ENCODE measurements around the gene CEP63. TPM values are rescaled to one million over a fixed set of nuclear protein-coding genes. Genes with fewer than 3 reads are reported as not detected.

Gene CEP63
- total and polyA plus RNA-seq, 9 donors: 22.3 to 40.1 (median 35.5) TPM

- no peak overlapping the region for H3K27ac ChIP-seq (ENCODE audit: low read length)
- no peaks in the 10 kb centered on the region for H3K9me3 ChIP-seq (replicated peaks; ENCODE audit: control insufficient read depth, low read depth, low read length)
- 93% methylated on average over 2 of the region's 3 CpGs for WGBS (ENCODE audit: insufficient coverage)
- DNase-seq: no peak
- H3K36me3 ChIP-seq (ENCODE audit: control insufficient read depth, insufficient read depth, low read length): peaks cover 47% of the 10 kb centered on the region
- peaks cover 18% of the 10 kb centered on the region for H3K4me1 ChIP-seq (ENCODE audit: control insufficient read depth, insufficient read depth, low read length)
- no peaks in the 10 kb centered on the region for H3K27me3 ChIP-seq (ENCODE audit: control insufficient read depth, insufficient read depth, low read length)
- no peak overlapping the region for H3K4me3 ChIP-seq (ENCODE audit: low read length)
Observed at GRCh38 chr3:134480546-134480945, 5.3 kb upstream of the CEP63 start.

GRCh38 chr3:134481166-134481565 lies 4.7 kb upstream of the CEP63 start:
- peaks cover 18% of the 10 kb centered on the region for H3K4me1 ChIP-seq (ENCODE audit: control insufficient read depth, insufficient read depth, low read length)
- no peak for DNase-seq
- H3K36me3 ChIP-seq (ENCODE audit: control insufficient read depth, insufficient read depth, low read length): peaks cover 47% of the 10 kb centered on the region

GRCh38 chr3:134482622-134483021 lies 3.2 kb upstream of the CEP63 start:
- H3K4me3 ChIP-seq (ENCODE audit: low read length): no peak overlapping the region
- WGBS (ENCODE audit: insufficient coverage): 100% methylated on average over 2 of the region's 3 CpGs
- H3K27ac ChIP-seq (ENCODE audit: low read length): peak overlapping the region; percentile 39
- H3K27me3 ChIP-seq (ENCODE audit: control insufficient read depth, insufficient read depth, low read length): no peaks in the 10 kb centered on the region
- H3K4me1 ChIP-seq (ENCODE audit: control insufficient read depth, insufficient read depth, low read length): peaks cover 18% of the 10 kb centered on the region
- peaks cover 42% of the 10 kb centered on the region for H3K36me3 ChIP-seq (ENCODE audit: control insufficient read depth, insufficient read depth, low read length)
- no peaks in the 10 kb centered on the region for H3K9me3 ChIP-seq (replicated peaks; ENCODE audit: control insufficient read depth, low read depth, low read length)
- no peak for DNase-seq

More at GRCh38 chr3:134481166-134481565, 4.7 kb upstream of the CEP63 start:
- Histone ChIP-seq H3K9me3 (replicated peaks; ENCODE audit: control insufficient read depth, low read depth, low read length) (no peaks in the 10 kb centered on the region), H3K27me3 (ENCODE audit: control insufficient read depth, insufficient read depth, low read length) (no peaks in the 10 kb centered on the region), H3K27ac (ENCODE audit: low read length) (no peak overlapping the region), H3K4me3 (ENCODE audit: low read length) (no peak overlapping the region)
- WGBS (ENCODE audit: insufficient coverage): no CpG with 5 or more reads among the region's 1 CpG

DNA sequence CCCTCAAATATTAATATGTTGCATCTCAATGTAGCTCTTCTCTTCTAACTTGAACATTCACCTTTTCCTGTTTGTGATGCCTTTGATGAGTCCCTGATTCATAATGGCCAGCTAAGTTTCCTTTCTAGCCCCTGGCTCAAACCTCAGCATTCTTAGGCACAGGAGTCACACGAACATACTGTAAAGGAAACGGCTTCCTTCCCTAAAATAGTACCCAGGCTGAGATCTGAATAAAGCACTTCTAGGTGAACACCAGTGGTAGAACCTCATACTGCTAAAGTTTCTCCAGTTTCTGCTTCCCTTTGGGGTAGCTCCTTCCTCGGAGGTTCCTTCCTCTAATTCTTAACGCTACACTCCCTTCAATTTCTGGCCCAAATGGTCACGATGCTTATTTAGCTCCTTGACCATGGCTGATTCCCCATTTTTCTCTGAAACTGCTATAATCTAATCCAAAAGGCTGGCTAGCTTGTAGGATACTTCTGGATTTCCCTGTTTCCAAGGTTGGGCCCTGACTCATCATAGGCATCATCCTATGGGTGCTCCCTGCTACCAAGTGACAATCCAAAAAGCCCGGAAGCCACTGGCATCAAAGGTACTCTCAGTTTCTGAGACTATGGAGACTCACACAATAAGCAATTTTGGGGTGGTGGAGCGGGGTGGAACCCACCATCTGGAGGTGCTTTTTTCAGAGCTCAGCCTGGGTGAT lies 2.5 kb upstream of the CEP63 start:
- WGBS (ENCODE audit: insufficient coverage): 69% methylated on average over 6 of the region's 7 CpGs
- Histone ChIP-seq H3K4me3 (ENCODE audit: low read length) (no peak overlapping the region), H3K4me1 (ENCODE audit: control insufficient read depth, insufficient read depth, low read length) (peaks cover 20% of the 10 kb centered on the region), H3K27ac (ENCODE audit: low read length) (peak overlapping the region; percentile 39), H3K36me3 (ENCODE audit: control insufficient read depth, insufficient read depth, low read length) (peaks cover 38% of the 10 kb centered on the region), H3K27me3 (ENCODE audit: control insufficient read depth, insufficient read depth, low read length) (no peaks in the 10 kb centered on the region), H3K9me3 (replicated peaks; ENCODE audit: control insufficient read depth, low read depth, low read length) (no peaks in the 10 kb centered on the region)
- no peak for DNase-seq

- Histone ChIP-seq H3K4me1 (ENCODE audit: control insufficient read depth, insufficient read depth, low read length) (peaks cover 20% of the 10 kb centered on the region), H3K4me3 (ENCODE audit: low read length) (peak overlapping the region; percentile 91)
Observed at GRCh38 chr3:134485075-134485717, 661 bp upstream of the CEP63 start.

GRCh38 chr3:134486577-134487041 lies 752 bp downstream of the CEP63 start:
- H3K27ac ChIP-seq (ENCODE audit: low read length): peak overlapping the region; percentile 98
- peak; percentile 53 for DNase-seq
- H3K4me1 ChIP-seq (ENCODE audit: control insufficient read depth, insufficient read depth, low read length): peaks cover 20% of the 10 kb centered on the region
- no peaks in the 10 kb centered on the region for H3K27me3 ChIP-seq (ENCODE audit: control insufficient read depth, insufficient read depth, low read length)
- H3K36me3 ChIP-seq (ENCODE audit: control insufficient read depth, insufficient read depth, low read length): peaks cover 15% of the 10 kb centered on the region
- no peaks in the 10 kb centered on the region for H3K9me3 ChIP-seq (replicated peaks; ENCODE audit: control insufficient read depth, low read depth, low read length)
- peak overlapping the region; percentile 91 for H3K4me3 ChIP-seq (ENCODE audit: low read length)
- 0% methylated on average over 13 of the region's 17 CpGs for WGBS (ENCODE audit: insufficient coverage)

More at GRCh38 chr3:134485075-134485717, 661 bp upstream of the CEP63 start:
- Histone ChIP-seq H3K27me3 (ENCODE audit: control insufficient read depth, insufficient read depth, low read length) (no peaks in the 10 kb centered on the region), H3K27ac (ENCODE audit: low read length) (peak overlapping the region; percentile 98), H3K9me3 (replicated peaks; ENCODE audit: control insufficient read depth, low read depth, low read length) (no peaks in the 10 kb centered on the region), H3K36me3 (ENCODE audit: control insufficient read depth, insufficient read depth, low read length) (peaks cover 28% of the 10 kb centered on the region)
- peak; percentile 66 for DNase-seq
- WGBS (ENCODE audit: insufficient coverage): 0% methylated on average over 19 of the region's 24 CpGs

- H3K36me3 ChIP-seq (ENCODE audit: control insufficient read depth, insufficient read depth, low read length): peaks cover 10% of the 10 kb centered on the region
- WGBS (ENCODE audit: insufficient coverage): 64% methylated on average over 3 of the region's 5 CpGs
- no peaks in the 10 kb centered on the region for H3K27me3 ChIP-seq (ENCODE audit: control insufficient read depth, insufficient read depth, low read length)
- H3K9me3 ChIP-seq (replicated peaks; ENCODE audit: control insufficient read depth, low read depth, low read length): no peaks in the 10 kb centered on the region
- no peak overlapping the region for H3K27ac ChIP-seq (ENCODE audit: low read length)
- H3K4me1 ChIP-seq (ENCODE audit: control insufficient read depth, insufficient read depth, low read length): peaks cover 20% of the 10 kb centered on the region
- H3K4me3 ChIP-seq (ENCODE audit: low read length): peak overlapping the region; percentile 91
- peak; percentile 68 for DNase-seq
Observed at GRCh38 chr3:134487406-134487805, 1.5 kb downstream of the CEP63 start.

DNA sequence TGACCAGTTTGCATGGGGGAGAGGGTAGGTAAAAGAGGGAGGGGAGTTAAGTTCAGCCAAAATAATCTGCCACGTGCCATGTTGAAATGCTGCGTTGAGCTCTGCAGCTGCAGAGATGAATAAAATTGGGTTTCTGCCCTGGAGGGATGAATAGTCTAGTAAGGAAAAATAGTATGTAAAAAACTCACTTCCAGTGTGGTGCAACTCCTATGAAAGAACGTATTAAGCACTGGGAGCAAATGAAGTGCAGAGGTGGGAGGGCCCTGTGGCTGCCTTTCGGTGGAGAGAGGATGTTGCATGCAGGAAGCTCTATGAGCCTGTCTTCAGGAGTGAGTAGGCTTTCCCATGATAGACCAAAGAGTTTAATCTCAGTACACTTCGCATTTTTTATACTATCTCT lies 8.6 kb downstream of the CEP63 start:
- Histone ChIP-seq H3K27ac (ENCODE audit: low read length) (no peak overlapping the region), H3K4me1 (ENCODE audit: control insufficient read depth, insufficient read depth, low read length) (no peaks in the 10 kb centered on the region), H3K36me3 (ENCODE audit: control insufficient read depth, insufficient read depth, low read length) (peaks cover 3% of the 10 kb centered on the region), H3K9me3 (replicated peaks; ENCODE audit: control insufficient read depth, low read depth, low read length) (no peaks in the 10 kb centered on the region), H3K27me3 (ENCODE audit: control insufficient read depth, insufficient read depth, low read length) (no peaks in the 10 kb centered on the region), H3K4me3 (ENCODE audit: low read length) (no peak overlapping the region)
- no peak for DNase-seq
- 49% methylated on average over 3 of the region's 5 CpGs for WGBS (ENCODE audit: insufficient coverage)

DNA sequence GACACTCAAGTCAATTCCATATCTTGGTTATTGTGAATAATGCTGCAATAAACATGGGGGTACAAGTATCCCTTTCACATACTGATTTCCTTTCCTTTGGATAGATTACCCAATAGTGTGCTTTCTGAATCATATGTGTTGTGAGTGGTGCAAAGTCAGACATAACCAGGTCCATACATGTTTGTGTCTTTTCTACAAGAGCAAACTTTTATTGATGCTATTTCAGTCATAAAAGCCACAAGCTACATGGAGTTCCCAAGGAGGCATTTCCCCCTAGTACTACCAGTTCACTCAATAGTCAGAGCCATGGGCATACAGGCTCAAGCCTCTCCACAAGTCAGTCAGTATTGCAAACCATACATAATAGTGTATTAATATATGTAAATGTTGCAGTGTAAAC lies 10.1 kb downstream of the CEP63 start:
- H3K27me3 ChIP-seq (ENCODE audit: control insufficient read depth, insufficient read depth, low read length): no peaks in the 10 kb centered on the region
- no peaks in the 10 kb centered on the region for H3K9me3 ChIP-seq (replicated peaks; ENCODE audit: control insufficient read depth, low read depth, low read length)
- H3K4me1 ChIP-seq (ENCODE audit: control insufficient read depth, insufficient read depth, low read length): no peaks in the 10 kb centered on the region
- H3K36me3 ChIP-seq (ENCODE audit: control insufficient read depth, insufficient read depth, low read length): peaks cover 3% of the 10 kb centered on the region
- no peak for DNase-seq
- peak overlapping the region; percentile 42 for H3K27ac ChIP-seq (ENCODE audit: low read length)
- no peak overlapping the region for H3K4me3 ChIP-seq (ENCODE audit: low read length)

GRCh38 chr3:134496471-134497071 lies 10.7 kb downstream of the CEP63 start:
- DNase-seq: peak; percentile 57
- 50% methylated on average over 1 of the region's 3 CpGs for WGBS (ENCODE audit: insufficient coverage)
- Histone ChIP-seq H3K27me3 (ENCODE audit: control insufficient read depth, insufficient read depth, low read length) (no peaks in the 10 kb centered on the region), H3K4me1 (ENCODE audit: control insufficient read depth, insufficient read depth, low read length) (no peaks in the 10 kb centered on the region), H3K36me3 (ENCODE audit: control insufficient read depth, insufficient read depth, low read length) (peaks cover 3% of the 10 kb centered on the region), H3K27ac (ENCODE audit: low read length) (no peak overlapping the region), H3K4me3 (ENCODE audit: low read length) (no peak overlapping the region), H3K9me3 (replicated peaks; ENCODE audit: control insufficient read depth, low read depth, low read length) (no peaks in the 10 kb centered on the region)
